Calu3 (cell line): ENCODE results near the gene RNF17. TPM values are rescaled to one million over a fixed set of nuclear protein-coding genes. Genes with fewer than 3 reads are reported as not detected.

Source experiments
- BruUV-seq: library from RNA; stranded (reverse); fragments of 400-500 nt; replicated peaks from 2 replicates; lab custom pipeline; 2021; lab: Mats Ljungman, UMichigan
- CTCF ChIA-PET: fragments of 300-600 bp; sonication (Branson Sonifier 250); formaldehyde crosslinking; loops from one replicate; lab custom pipeline; 2022; ENCODE audit warnings: antibody characterized with exemption; lab: Charles Lee
- DNase-seq: peaks from one replicate; pipeline ENCODE4 v3.0.0; 2022
- H3K27ac Mint-ChIP-seq: one replicate; pipeline ENCODE4 v1.8.0; 2022; ENCODE audit warnings: mixed read lengths; ENCODE audit not compliant: unreplicated experiment
- H3K27me3 Mint-ChIP-seq: one replicate; pipeline ENCODE4 v1.8.0; 2022; ENCODE audit warnings: mixed read lengths; ENCODE audit not compliant: unreplicated experiment
- H3K36me3 Mint-ChIP-seq: one replicate; pipeline ENCODE4 v1.8.0; 2022; ENCODE audit warnings: mild to moderate bottlenecking, moderate library complexity, mixed read lengths; ENCODE audit not compliant: insufficient read depth, unreplicated experiment
- H3K4me1 Mint-ChIP-seq: one replicate; pipeline ENCODE4 v1.8.0; 2022; ENCODE audit warnings: mild to moderate bottlenecking, low read depth, mixed read lengths; ENCODE audit not compliant: unreplicated experiment
- H3K4me3 Mint-ChIP-seq: one replicate; pipeline ENCODE4 v1.8.0; 2022; ENCODE audit warnings: mild to moderate bottlenecking, low read depth, moderate library complexity, mixed read lengths; ENCODE audit not compliant: unreplicated experiment
- H3K9me3 Mint-ChIP-seq: one replicate; pipeline ENCODE4 v1.8.0; 2022; ENCODE audit warnings: low read depth, mixed read lengths; ENCODE audit not compliant: unreplicated experiment
- intact Hi-C: fragments of 100-400 bp; cut with micrococcal nuclease; formaldehyde crosslinking; loops from one replicate; pipeline ENCODE4 v1.10.0; 2022; ENCODE audit not compliant: unreplicated experiment
- total RNA-seq: library from RNA; stranded (reverse); gene quantifications from 2 replicates; pipeline ENCODE4 v1.2.3, GENCODE V29; 2022
- TF ChIP-seq, protein P1 (sequence below): fragments of 200-600 bp; IDR thresholded peaks from one replicate; pipeline ENCODE4 v1.8.0; 2022; ENCODE audit warnings: antibody characterized with exemption; ENCODE audit not compliant: unreplicated experiment

Gene RNF17
- total RNA-seq, 1 experiment from 2014 or later = not detected

DNA sequence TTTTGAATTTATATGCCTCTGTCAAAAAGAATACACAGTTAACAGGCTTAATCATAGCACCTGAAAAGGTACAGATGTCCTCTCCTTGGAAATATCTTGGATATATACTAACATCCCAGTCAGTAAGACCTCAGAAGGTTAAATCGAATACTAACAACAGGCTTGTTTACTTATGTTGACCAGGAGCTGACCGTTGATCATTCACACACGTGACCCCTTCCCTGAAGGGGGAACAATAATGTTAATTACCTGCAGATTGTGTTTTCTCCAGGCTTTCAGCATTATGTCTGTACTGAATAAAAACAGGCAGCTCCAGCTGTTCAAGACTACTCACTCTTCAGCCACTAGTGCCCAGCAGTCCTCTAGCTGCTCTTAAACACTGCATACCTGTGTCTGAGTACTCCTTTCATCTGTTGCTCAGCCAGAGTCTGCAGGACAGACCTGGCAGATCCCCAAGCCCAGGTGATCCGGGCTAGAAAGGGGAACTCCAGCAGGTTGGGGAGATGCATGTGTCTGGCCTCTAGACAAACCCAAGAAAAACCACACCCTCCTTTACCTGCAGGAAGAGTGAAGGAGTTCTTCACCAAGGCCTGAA is 163.9 kb downstream of the RNF17 start:
- H3K4me3 Mint-ChIP-seq = no peak overlapping the region
- H3K27me3 Mint-ChIP-seq = no peaks in the 10 kb centered on the region
- no peaks in the 10 kb centered on the region for H3K9me3 Mint-ChIP-seq
- intact Hi-C loops = no loop called here
- BruUV-seq = no TSS peak
- CTCF ChIA-PET = no interaction called here
- H3K27ac Mint-ChIP-seq = no peak overlapping the region
- H3K4me1 Mint-ChIP-seq = no peaks in the 10 kb centered on the region
- TF ChIP-seq, protein P1, sequence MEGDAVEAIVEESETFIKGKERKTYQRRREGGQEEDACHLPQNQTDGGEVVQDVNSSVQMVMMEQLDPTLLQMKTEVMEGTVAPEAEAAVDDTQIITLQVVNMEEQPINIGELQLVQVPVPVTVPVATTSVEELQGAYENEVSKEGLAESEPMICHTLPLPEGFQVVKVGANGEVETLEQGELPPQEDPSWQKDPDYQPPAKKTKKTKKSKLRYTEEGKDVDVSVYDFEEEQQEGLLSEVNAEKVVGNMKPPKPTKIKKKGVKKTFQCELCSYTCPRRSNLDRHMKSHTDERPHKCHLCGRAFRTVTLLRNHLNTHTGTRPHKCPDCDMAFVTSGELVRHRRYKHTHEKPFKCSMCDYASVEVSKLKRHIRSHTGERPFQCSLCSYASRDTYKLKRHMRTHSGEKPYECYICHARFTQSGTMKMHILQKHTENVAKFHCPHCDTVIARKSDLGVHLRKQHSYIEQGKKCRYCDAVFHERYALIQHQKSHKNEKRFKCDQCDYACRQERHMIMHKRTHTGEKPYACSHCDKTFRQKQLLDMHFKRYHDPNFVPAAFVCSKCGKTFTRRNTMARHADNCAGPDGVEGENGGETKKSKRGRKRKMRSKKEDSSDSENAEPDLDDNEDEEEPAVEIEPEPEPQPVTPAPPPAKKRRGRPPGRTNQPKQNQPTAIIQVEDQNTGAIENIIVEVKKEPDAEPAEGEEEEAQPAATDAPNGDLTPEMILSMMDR = no peak
- DNase-seq = no peak
- H3K36me3 Mint-ChIP-seq = peaks cover 6% of the 10 kb centered on the region

DNA sequence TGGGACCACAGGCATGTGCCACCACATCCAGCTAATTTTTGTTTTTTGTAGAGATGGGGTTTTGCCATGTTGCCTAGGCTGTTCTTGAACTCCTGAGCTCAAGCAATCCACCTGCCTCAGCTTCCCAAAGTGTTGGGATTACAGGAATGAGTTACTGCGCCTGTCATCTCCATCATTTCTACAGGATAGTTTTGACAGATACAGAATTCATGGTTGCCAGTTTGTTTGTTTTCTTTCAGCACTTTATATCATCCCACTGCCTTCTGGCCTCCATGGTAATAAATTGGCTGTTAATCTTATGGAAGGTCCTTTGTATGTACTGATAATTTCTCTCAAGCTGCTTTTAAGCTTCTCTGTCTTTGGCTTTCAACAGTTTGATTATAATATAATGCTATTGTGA is 165.2 kb downstream of the RNF17 start:
- intact Hi-C loops = no loop called here
- no peak for DNase-seq
- no TSS peak for BruUV-seq
- Mint-ChIP-seq H3K4me3 (no peak overlapping the region), H3K4me1 (no peaks in the 10 kb centered on the region), H3K36me3 (no peaks in the 10 kb centered on the region), H3K27me3 (no peaks in the 10 kb centered on the region), H3K27ac (no peak overlapping the region), H3K9me3 (no peaks in the 10 kb centered on the region)
- TF ChIP-seq, protein P1 = no peak
- CTCF ChIA-PET = no interaction called here

Other genes with a start within 250 kb of the RNF17 start
- 0.15 and 0.40 TPM in 2 replicates for gene ATP12A, start 83.8 kb upstream of the RNF17 start, total RNA-seq